Cardiac septum (tissue), 1 donor: ENCODE measurements around the gene UBE2V1. TPM values are rescaled to one million over a fixed set of nuclear protein-coding genes. Genes with fewer than 3 reads are reported as not detected.
"Not testable (repeated sequence)": the region's sequence is repeated elsewhere in the genome, so short reads cannot be mapped to it uniquely, and the experiment has no call there.

Source experiments
- DNase-seq: peaks from one replicate; pipeline ENCODE4 v3.0.0-alpha.2; 2020; ENCODE audit warnings: low spot score
- intact Hi-C: fragments of 100-400 bp; cut with DNase I; formaldehyde crosslinking; loops from one replicate; pipeline ENCODE4 v1.14.0; 2022
- long read RNA-seq: library from polyadenylated mRNA; unstranded; transcript quantifications from one replicate; pipeline ENCODE4 v2.0.0, GENCODE V29; 2021
- total RNA-seq: library from RNA; stranded (reverse); fragmentation: NEBNext Ultra II Directional; extraction: Animal tissue kit (Norgen Biotek cat#: 25700); gene quantifications from one replicate; pipeline ENCODE4 v1.2.1, GENCODE V29; 2021
- donor health status: DM: no; HTN: no; CAD: no.

UBE2V1 gene
- total RNA-seq: 70.3 TPM
- long read RNA-seq, transcript UBE2V1-203 (4 exons, 2,133 nt): major isoform, 65 of 80 reads
- long read RNA-seq, partial matches to known transcripts: 2 of 80 reads
- long read RNA-seq, other reads (novel, unspliced or antisense): 5 of 80 reads

- peak; percentile 97 for DNase-seq
- intact Hi-C loops: no loop called here
Observed at GRCh38 chr20:50112512-50113419, at the start of gene UBE2V1. TSS of gene UBE2V1 (minus strand) at chr20:50113150. CDS start at chr20:50113128, 22 bp downstream.

- DNase-seq, intact Hi-C loops: not testable (repeated sequence)
Observed at GRCh38 chr20:50161494-50161893, 48.5 kb upstream of the UBE2V1 start.

DNA sequence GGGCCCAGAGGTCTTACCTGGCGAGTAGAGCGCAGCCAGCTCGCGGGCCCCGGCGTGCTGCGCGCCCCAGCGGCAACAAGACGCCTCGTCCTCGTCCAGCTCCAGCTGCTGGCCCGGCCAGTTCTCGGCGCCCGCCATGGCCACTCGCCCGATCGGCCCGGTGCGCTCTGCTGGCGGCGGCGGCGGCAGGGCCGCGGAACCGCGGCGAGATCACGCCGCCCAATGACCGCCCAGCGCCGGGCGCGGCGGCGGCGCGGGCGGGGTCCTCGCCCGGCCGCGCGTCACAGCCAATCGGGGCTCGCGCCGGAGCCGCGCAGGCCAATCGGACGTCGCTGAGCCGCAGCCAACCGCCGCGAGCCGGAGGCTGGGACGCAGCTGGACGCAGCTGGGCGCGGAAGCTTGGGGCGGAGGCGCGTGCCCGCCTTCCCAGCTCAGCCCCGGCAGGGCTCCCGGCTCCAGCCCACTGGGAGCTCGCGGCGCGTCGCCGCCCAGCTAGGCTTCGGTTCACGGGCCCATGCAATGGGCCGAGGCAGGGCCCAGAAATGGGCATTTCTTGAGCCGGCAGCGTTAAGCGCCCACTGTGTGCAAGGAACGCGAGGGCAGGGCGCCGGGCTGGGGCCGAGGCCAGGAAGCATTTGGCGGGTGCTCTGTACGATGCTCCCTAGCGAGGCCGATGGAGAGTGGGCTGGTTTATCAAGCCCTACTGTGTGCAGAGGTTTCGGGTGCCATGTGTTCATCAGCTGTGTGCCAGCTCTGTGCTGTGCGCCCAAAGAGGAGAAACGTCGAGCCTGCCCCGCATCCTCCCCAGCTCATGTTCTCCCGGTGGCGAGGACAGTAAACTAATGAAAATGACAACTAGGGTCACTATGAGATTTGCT lies 40.8 kb upstream of the UBE2V1 start, which contains the start of gene PEDS1:
Gene PEDS1 (minus strand): TSS at position 224 of the 878 bp plus-strand sequence. CDS start 86 bp downstream, at position 138.
- intact Hi-C loops: loop anchor here (2.0 kb wide), 2 partner anchors 19 to 33 kb away; no protein-coding TSS in a partner anchor
- peak; percentile 95 for DNase-seq

GRCh38 chr20:50153153-50153499 lies 40.2 kb upstream of the UBE2V1 start:
- no peak for DNase-seq
- intact Hi-C loops: loop anchor here (2.0 kb wide), 2 partner anchors 20 to 32 kb away; no protein-coding TSS in a partner anchor

DNA sequence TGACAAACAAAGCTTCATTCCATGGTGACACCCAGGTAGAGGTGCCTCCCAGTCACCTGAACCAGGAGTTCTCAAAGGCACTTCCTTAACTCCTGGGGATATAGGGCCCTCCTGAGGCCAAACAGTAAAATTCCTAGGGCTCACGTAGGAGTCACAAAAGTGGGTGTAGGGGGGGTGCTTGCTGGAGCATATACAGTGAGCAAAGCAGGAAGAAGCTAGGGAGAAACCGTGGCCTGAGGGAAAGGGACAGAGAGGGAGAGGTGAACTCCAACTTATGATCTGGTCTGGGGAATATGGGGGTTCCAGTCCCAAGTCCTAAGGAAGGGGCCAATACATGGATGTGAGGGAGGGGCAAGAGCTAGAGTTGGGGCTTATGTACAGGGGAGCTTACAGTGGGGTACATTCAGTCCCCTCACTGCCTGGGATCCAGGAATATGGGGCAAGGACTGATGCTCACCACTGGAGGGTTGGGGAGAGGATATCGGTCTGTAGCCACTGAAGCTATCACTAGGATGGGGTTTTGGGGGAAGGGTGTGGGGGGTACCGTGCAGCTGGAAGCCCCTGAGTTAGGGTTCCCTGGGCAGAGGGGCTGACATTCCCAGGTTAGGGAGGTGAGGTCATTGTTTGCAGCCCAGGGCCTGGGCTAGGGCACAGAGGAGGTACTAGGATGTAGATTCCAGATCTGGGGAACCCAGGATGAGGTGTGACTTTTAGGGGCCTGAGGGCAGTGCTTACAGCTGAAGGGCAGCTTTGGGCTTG lies 39.6 kb upstream of the UBE2V1 start:
- intact Hi-C loops: loop anchor here (2.0 kb wide), 2 partner anchors 20 to 32 kb away; no protein-coding TSS in a partner anchor

DNA sequence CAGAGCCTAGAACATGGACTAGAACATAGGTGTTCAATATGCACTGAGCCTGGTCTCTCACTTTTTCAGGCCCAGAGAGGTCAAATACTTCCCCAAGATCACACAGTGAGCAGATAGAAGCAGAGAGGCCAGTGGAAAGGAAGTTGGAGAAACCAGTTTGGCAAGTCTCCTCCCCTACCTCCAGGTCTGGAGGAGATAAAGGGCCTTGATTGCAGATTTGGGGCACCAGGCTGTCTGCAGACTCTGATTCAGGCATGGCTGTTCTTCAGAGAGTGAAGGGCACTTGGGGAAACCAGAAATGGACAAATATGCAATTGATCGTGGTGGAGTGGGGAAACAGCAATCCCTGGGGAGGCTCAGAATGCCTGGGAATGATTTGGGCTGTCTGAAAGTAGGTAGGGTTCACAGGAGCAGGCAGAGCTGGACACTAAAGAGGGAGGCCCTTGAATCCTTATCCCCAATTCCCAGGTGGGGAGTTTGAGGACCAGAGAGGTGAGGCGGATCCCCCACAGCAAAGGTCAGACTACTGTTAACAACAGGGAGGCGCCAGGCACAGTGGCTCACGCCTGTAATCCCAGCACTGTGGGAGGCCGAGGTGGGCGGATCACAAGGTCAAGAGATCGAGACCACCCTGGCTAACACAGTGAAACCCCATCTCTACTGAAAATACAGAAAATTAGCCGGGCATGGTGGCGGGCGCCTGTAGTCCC lies 38.2 kb upstream of the UBE2V1 start:
- intact Hi-C loops: no loop called here
- no peak for DNase-seq

More for the DNA sequence above, 39.6 kb upstream of the UBE2V1 start:
- no peak for DNase-seq

DNA sequence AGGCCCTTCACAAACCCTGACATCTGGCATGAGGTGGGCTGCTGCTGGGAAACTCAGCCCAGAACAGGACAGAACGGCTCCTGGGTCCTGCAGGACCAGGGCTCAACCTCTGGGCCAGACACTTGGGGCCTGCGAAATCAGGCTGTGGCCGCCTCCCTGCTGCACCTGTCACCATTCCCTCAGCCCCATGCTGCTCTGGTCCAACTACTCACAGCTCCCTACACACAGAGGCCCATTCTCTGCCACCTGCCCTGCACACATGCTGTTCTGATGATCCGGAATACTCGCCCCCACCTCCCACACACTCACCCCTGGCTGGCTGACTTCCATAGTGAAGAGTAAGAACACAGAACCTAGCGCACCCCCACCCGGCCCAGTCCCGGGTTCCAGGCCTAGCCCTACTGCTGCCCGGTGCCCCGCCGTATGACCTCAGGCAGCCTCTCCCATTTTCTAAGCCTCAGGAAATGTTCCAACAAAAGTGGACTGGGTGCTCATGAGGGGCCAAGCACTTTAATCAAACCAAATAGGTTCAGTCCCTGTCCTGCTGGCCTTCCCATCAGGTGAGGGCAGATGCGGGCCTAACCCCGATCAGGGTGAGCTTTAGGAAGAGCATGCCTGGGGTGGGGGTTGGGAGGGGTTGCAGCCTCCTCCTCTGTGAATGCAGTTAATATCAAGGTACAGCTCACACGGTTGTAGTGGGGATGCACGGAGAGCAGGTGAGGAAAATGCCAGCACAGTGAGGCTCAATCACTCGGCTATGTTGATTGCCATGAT lies 36.7 kb upstream of the UBE2V1 start:
- intact Hi-C loops: no loop called here
- no peak for DNase-seq

GRCh38 chr20:50146732-50147662 lies 34.0 kb upstream of the UBE2V1 start:
- intact Hi-C loops: no loop called here
- DNase-seq: no peak

DNA sequence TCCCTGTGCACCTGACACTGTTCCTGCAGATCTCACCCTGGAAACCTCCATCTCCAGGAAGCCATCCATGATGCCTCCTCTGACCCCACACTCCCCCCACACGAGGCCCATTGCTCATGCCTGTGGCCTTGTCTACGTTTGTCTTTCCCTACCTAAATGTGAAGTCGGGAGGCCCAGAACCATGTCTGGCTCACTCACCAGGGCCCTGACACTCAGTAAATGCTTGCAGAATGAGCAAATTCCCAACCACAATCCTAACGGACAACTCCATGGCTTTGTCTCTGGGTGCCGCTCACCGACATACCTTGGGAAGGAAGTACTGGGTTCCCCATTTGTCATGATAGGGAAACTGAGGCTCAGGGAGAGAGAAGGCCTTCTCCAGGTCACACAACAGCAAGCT lies 33.3 kb upstream of the UBE2V1 start:
- DNase-seq: no peak
- intact Hi-C loops: no loop called here

DNA sequence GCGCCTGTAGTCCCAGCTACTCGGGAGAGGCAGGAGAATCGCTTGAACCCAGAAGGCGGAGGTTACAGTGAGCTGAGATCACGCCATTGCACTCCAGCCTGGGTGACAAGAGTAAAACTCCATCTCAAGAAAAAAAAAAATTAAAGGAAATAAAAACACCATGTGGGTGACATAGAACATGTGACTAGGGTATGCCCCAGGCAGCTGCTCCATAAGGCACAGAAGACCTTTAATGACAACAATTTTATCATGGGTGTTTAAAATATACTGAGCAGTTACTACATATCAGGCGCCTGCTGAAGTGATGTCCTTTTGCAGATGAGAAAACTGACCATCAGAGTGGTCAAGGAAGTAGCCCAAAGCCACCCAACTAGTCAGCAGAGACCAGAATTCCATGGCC lies 32.6 kb upstream of the UBE2V1 start:
- DNase-seq: no peak
- intact Hi-C loops: no loop called here

GRCh38 chr20:50144362-50144761 lies 31.4 kb upstream of the UBE2V1 start:
- no peak for DNase-seq
- intact Hi-C loops: no loop called here

- intact Hi-C loops: no loop called here
Observed at GRCh38 chr20:50142812-50143211, 29.9 kb upstream of the UBE2V1 start.

DNA sequence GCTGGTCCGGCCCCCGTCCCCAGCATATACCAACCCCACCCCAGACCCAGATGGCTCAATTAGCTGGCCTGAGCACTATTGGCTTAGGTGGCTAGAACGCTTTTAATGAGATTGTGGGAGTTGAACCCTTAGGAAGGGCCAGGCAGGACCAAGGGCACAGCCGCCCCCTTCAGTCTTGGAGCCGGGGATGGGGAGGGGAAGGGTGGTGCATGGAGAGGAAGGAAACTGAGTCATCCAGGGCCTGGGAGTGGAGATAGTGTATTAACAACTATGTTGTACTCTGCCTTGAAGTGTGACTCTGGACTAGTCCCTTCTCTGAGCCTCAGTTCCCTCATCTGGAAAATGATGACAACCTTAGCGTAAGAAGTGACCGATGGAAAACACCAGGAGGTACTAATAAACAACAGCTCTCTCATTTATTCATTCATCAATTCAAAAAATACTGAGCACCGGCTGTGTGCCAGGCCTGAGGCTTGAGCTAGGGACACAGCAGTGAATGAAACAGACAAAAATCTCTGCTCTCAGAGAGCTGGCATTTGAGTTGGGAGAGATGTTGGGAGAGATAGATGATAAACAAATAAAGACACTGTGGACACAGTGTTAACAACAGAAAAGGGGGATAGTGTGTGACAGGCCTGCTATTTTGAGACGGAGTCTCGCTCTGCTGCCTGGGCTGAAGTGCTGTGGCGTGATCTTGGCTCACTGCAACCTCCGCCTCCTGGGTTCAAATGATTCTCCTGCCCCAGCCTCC lies 29.0 kb upstream of the UBE2V1 start:
- DNase-seq: no peak
- intact Hi-C loops: no loop called here

More at GRCh38 chr20:50142812-50143211, 29.9 kb upstream of the UBE2V1 start:
- DNase-seq: no peak

- intact Hi-C loops: no loop called here
Observed at GRCh38 chr20:50141018-50141675, 28.2 kb upstream of the UBE2V1 start.

DNA sequence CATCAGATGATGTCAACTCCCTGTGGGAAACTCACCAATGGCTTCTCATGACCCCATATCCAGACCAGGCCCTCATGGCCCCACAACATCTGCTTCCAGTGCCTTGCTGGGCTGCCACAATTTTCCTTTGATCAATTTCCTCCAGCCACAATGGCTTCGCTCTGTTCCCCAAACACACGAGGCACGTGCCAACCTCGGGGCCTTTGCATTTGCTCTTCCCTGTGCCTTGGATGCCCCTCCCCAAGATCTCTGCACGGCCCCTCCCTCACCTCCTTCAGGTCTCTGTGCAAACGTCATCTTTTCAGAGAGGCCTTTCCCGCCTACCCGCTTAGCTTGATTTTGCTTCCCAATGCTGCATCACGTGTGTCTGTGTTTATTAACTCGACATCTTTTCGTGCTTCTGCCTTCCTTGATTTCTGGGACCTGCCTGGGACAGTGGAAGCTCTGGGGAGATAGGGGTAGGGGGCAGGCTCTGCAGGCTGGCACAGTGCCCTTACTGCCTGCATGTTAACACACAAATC lies 27.4 kb upstream of the UBE2V1 start:
- DNase-seq: no peak
- intact Hi-C loops: no loop called here

More at GRCh38 chr20:50141018-50141675, 28.2 kb upstream of the UBE2V1 start:
- DNase-seq: no peak
